HG03565 (cell line): ENCODE data around the gene PAN3.

Source experiments
- ATAC-seq: cut with Tn5 transposase; IDR thresholded peaks from one replicate; pipeline ENCODE4 v1.9.1; 2021; ENCODE audit warnings: mild to moderate bottlenecking, moderate library complexity; ENCODE audit not compliant: unreplicated experiment

The PAN3 gene

DNA sequence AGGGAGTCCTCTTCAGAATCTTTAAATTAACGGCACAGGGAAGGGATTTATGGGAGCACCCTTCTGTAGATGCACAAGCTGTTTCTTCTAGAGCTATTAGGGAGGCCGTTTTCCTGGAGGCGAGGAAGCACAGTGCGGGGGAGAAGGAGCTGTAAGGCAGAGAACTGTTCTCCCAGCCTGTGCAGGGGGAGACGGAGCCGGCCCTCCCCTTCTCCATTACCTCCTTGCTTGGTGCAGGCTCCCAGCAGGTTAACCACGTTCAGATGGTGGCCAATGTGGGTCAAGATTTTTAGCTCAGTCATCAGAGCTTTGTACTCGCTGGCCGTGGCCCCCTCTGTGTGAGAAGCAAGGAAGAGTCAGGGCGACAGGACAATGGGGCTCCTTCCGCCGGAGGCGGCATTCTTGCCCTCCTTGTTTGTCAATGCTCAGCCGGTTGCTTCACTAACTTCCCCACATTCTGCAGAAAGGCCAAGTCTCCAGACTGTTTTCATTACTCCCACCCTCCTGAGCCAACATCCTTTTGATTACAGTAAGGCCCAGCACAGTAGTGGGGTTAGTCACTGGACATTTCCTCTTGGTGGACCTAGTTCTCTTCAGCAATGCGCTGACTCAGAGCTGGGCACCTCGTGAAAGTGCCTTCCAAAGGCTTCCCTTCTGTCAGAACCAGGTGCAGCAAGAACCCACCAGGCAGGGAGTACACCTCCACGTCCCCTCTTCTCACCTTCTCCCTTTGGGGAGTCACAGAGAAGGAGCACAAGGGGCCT is 191.2 kb downstream of the PAN3 start:
- ATAC-seq: no peak

DNA sequence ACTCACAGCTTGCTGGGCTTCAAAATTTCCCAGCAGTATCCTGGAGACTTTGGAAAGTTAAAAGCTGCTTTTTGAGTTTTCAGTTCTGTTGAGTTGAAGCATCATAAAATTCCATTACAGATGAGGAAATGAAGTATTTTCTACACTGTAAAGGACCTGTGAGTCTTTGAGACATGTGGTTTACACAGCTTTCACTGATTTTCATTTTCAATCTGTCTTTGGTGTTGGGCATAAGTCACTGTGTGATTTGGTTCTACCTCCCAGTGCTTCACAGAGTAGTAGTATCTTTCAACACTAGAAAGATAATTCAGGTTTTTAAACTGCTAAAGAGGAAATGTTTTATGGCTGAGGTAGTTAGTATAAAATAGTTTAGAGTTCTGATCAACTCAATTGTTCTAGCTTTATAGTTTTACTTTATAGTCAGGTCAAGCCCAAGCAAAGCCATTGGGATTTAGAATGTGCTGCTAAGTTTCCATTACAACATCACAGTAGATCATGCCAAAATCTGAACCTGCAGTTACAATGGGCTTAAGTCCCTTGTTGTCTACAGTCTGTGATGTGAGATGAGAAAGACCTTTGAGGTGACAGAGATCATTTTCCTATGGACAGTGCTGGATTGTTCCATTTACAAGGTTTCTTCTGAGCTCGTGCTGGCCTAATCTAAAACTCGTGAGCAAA is 195.0 kb downstream of the PAN3 start:
- no peak for ATAC-seq

DNA sequence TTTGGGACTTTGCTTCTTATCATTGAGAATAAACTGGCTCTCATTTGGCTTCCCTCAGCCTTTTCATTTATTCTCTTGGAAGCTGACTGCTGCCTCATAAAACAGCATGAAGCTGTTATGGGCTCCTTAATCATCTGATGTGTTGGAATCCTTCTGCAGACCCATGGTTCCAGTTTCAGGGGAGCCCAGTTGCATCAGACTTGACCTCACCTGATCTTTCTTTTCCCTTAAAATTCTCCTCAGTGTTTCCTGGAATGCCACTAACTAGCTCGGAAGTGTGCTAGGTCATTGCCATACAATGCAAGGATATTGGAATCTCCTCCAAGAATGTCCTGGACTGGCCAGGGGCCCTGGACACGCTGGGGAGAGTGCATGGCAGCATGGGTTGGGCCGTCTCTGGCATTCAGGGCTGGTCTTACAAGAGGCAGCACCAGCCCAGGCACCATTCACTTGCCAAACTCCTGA is 197.9 kb downstream of the PAN3 start:
- ATAC-seq: no peak

DNA sequence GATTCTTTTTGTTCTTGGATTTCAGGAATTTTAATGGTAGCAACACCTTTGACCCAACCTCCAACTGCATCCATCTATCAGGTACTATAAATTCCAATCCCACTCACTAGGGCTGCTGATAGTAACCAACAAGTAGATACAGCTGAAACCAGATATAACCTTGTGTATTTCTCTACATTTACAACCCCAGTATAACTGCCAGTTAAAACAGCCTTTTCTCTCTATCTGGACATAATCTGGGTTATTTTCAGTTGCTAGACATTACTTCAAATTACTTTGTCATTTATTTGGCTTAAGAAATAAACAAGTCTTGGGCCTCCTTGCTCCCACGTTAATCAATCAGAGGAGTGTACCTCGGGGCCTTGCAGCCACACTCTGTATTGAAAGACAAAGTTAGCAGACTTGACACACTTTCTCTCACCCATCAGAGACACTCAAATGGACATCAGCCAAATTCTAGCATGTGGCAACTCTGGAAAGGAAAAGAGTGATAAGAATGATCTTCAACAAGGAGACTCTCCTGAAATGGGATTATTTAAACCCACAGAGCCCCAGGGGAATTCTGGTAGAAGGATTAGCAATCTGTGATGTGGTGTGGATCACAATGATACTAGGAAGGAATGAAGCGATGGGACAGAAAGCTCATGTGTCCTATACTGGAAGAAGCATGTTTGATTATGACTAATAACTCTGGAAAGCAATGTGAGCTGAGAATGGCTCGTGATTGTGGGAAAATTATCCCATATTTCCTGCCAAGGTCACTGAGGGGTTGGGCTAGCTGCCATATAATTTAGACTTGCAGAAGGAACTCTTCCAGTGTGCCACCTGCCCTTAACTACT is 199.0 kb downstream of the PAN3 start:
- no peak for ATAC-seq

GRCh38 chr13:28338006-28338574 is 199.7 kb downstream of the PAN3 start:
- ATAC-seq: no peak

DNA sequence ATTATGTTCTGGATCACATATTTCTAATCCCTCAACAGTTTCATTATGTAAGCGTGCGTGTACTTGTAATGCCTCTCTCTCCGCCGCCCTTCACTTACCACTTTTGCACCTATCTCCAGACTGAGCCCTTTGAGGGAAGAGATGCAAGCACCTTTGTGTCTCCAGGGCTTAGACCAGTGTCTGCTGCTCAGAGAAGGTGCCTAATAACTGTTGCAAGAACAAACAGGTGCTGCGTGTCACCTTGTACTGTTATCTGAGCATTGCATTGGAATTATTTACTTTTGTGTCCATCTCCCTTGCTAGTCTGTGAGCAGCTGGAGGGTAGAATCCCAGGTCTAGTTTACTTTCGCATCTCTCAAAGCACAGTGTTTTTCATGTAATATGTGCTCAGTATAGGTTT is 200.4 kb downstream of the PAN3 start:
- ATAC-seq: no peak

DNA sequence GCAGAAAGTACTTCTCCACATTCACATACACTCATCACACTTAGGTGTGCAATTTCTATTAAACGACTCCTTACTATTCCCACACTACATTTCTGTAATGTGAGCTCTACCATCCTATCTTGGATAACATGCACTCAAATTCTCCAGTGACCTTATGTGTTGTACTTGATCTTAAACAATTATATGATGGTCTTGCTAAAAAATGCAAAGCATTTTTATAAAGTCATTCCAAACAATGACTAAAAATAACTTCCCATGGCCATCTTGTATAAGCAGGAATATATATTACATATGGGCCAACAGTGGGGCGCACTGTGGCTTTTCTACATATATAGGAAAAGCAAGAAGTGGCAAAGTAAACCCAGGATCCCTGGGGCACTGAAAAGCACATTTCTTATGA is 201.1 kb downstream of the PAN3 start:
- no peak for ATAC-seq

- no peak for ATAC-seq
These were observed 202.0 kb downstream of the PAN3 start for GRCh38 chr13:28340272-28340793.

- ATAC-seq: no peak
These were observed 203.9 kb downstream of the PAN3 start for GRCh38 chr13:28342251-28342650.

GRCh38 chr13:28344163-28344562 is 205.8 kb downstream of the PAN3 start:
- no peak for ATAC-seq
